Measurements from ENCODE around the gene SH3D21.

The SH3D21 gene

GRCh38 chr1:36349241-36349671 is 43.1 kb downstream of the SH3D21 start:
- no peak for TF ChIP-seq CTCF (conservative IDR thresholded peaks at IDR 0.05; ENCODE audit: low read depth, low read length)
- H3K4me3 ChIP-seq (ENCODE audit: low read length), result no peak overlapping the region
- DNase-seq (ENCODE audit: low read depth), result no peak

GRCh38 chr1:36349839-36350238 is 43.7 kb downstream of the SH3D21 start:
- no peak overlapping the region for H3K4me3 ChIP-seq (ENCODE audit: low read length)
- no peak for DNase-seq (ENCODE audit: low read depth)
- TF ChIP-seq CTCF (conservative IDR thresholded peaks at IDR 0.05; ENCODE audit: low read depth, low read length), result no peak

GRCh38 chr1:36350659-36351226 is 44.6 kb downstream of the SH3D21 start:
- DNase-seq (ENCODE audit: low read depth), result peak; percentile 74
- TF ChIP-seq CTCF (conservative IDR thresholded peaks at IDR 0.05; ENCODE audit: low read depth, low read length), result no peak
- H3K4me3 ChIP-seq (ENCODE audit: low read length), result no peak overlapping the region

GRCh38 chr1:36351227-36351977 is 45.2 kb downstream of the SH3D21 start:
- peak; percentile 72 for DNase-seq (ENCODE audit: low read depth)
- peak overlapping the region; percentile 25 for H3K4me3 ChIP-seq (ENCODE audit: low read length)
- TF ChIP-seq CTCF (conservative IDR thresholded peaks at IDR 0.05; ENCODE audit: low read depth, low read length), result no peak

- no peak for DNase-seq (ENCODE audit: low read depth)
- H3K4me3 ChIP-seq (ENCODE audit: low read length), result no peak overlapping the region
- peak; percentile 28 for TF ChIP-seq CTCF (conservative IDR thresholded peaks at IDR 0.05; ENCODE audit: low read depth, low read length)
Observed at GRCh38 chr1:36352125-36352909, 46.1 kb downstream of the SH3D21 start.

GRCh38 chr1:36352910-36353878 is 47.0 kb downstream of the SH3D21 start:
- no peak for DNase-seq (ENCODE audit: low read depth)
- TF ChIP-seq CTCF (conservative IDR thresholded peaks at IDR 0.05; ENCODE audit: low read depth, low read length), result no peak
- no peak overlapping the region for H3K4me3 ChIP-seq (ENCODE audit: low read length)

All from retinal pigment epithelial cell (primary cell).